K562 (cell line): ENCODE results near the gene SYDE1. TPM values are rescaled to one million over a fixed set of nuclear protein-coding genes. Genes with fewer than 3 reads are reported as not detected.

Experiments
- ATAC-seq: fragments of 200-7000 bp; cut with Tn5 transposase; 3 replicates; pipeline ENCODE4 v1.9.1; 2020; ENCODE audit warnings: moderate library complexity
- BruUV-seq: library from RNA; stranded (reverse); fragments of 400-500 nt; replicated peaks from 2 replicates; lab custom pipeline; 2021; lab: Mats Ljungman, UMichigan
- CTCF ChIA-PET: fragments of 300-600 bp; formaldehyde crosslinking; extraction: SDS; loops from one replicate; lab custom pipeline; 2021; ENCODE audit warnings: low intra/inter-chr PET ratio; lab: Yijun Ruan, JAX
- POLR2A ChIA-PET: fragments of 300-600, 350-650 bp; sonication (Branson Sonifier 250); formaldehyde crosslinking; extraction: SDS; loops from one replicate; lab custom pipeline; 2021; ENCODE audit warnings: antibody characterized with exemption, inconsistent platforms; lab: Yijun Ruan, JAX
- DNase-seq, 4 experiments: peaks; one replicate each; pipeline versions ENCODE4 v3.0.0 to v3.0.0-alpha.2; 2011 to 2018; ENCODE audit warnings: low spot score in 3 of 4, mixed read lengths in 3 of 4; ENCODE audit errors: extremely low read depth in 1 of 4
- FAIRE-seq: peaks from 2 replicates; lab custom pipeline; 2011; peaks lifted over from hg19 to GRCh38; lab: Jason Lieb, UNC
- H2AFZ ChIP-seq: 2 replicates; pipeline ENCODE4 v1.6.0; 2011; ENCODE audit warnings: low read depth, low read length, control low read depth, inconsistent platforms
- H3K27ac ChIP-seq: fragments of 200-600 bp; 3 replicates; pipeline ENCODE4 v1.8.0; 2011; ENCODE audit warnings: low read depth, mild to moderate bottlenecking, control low read depth, inconsistent platforms, low read length, moderate library complexity, mixed read lengths; ENCODE audit errors: extremely low read depth
- H3K27me3 ChIP-seq, 2 experiments: fragments of 300-600 bp in 1 of 2; 2 replicates in 1 of 2; 3 replicates in 1 of 2; pipeline versions ENCODE4 v1.6.0 to v1.8.0; 2011; ENCODE audit warnings: inconsistent platforms in 2 of 2, low read length in 2 of 2, mild to moderate bottlenecking in 1 of 2, mixed read lengths in 1 of 2, moderate library complexity in 1 of 2; ENCODE audit not compliant: control insufficient read depth in 2 of 2, insufficient read depth in 2 of 2
- H3K36me3 ChIP-seq: fragments of 300-600 bp; 3 replicates; pipeline ENCODE4 v1.8.0; 2011; ENCODE audit warnings: mild to moderate bottlenecking, low read length, inconsistent platforms; ENCODE audit not compliant: control insufficient read depth, insufficient read depth
- H3K4me1 ChIP-seq, 2 experiments: fragments of 200-600 bp in 1 of 2; replicated peaks in 1 of 2; 2 replicates in 1 of 2; 3 replicates in 1 of 2; pipeline versions ENCODE4 v1.5.1 to v1.8.0; 2011; ENCODE audit warnings: inconsistent platforms in 2 of 2, low read length in 2 of 2, mild to moderate bottlenecking in 1 of 2, mixed read lengths in 1 of 2, moderate library complexity in 1 of 2; ENCODE audit not compliant: control insufficient read depth in 2 of 2, insufficient read depth in 2 of 2
- H3K4me2 ChIP-seq: 2 replicates; pipeline ENCODE4 v1.6.1; 2011; ENCODE audit warnings: low read length, control low read depth, inconsistent platforms, mixed read lengths; ENCODE audit not compliant: insufficient read depth
- H3K4me3 ChIP-seq: fragments of 200-600 bp; sonication (generic), shearing (Covaris generic); 2 replicates; pipeline ENCODE4 v1.5.1; 2016; ENCODE audit warnings: control low read depth, inconsistent platforms
- H3K79me2 ChIP-seq: fragments of 200-600 bp; 3 replicates; pipeline ENCODE4 v1.8.0; 2011; ENCODE audit warnings: low read length, inconsistent platforms; ENCODE audit not compliant: control insufficient read depth, insufficient read depth
- H3K9ac ChIP-seq, 2 experiments: 2 replicates each; pipeline versions ENCODE4 v1.6.0 to v1.6.1; 2011; ENCODE audit warnings: low read depth in 2 of 2, low read length in 2 of 2, control low read depth in 1 of 2, inconsistent platforms in 1 of 2, mild to moderate bottlenecking in 1 of 2, mixed read lengths in 1 of 2; ENCODE audit not compliant: insufficient read depth in 1 of 2
- H3K9me1 ChIP-seq: one replicate; pipeline ENCODE4 v1.6.0; 2011; ENCODE audit warnings: inconsistent platforms, mild to moderate bottlenecking, low read length, moderate library complexity; ENCODE audit not compliant: control insufficient read depth, insufficient read depth
- H3K9me3 ChIP-seq: replicated peaks from 2 replicates; pipeline ENCODE4 v1.5.1; 2011; ENCODE audit warnings: low read depth, low read length, inconsistent platforms; ENCODE audit not compliant: control insufficient read depth, insufficient read depth
- H4K20me1 ChIP-seq: replicated peaks from 2 replicates; pipeline ENCODE4 v1.6.1; 2011; ENCODE audit warnings: low read length, inconsistent platforms, mixed read lengths; ENCODE audit not compliant: control insufficient read depth, insufficient read depth
- KAT2B ChIP-seq: IDR thresholded peaks from one replicate; pipeline ENCODE4 v1.6.1; 2012; ENCODE audit warnings: low read depth, mild to moderate bottlenecking, control low read depth, inconsistent platforms, low read length, moderate library complexity
- MNT ChIP-seq, 2 experiments: fragments of 450-650 bp; conservative IDR thresholded peaks; 2 replicates each; pipeline ENCODE4 v1.6.1; 2017; ENCODE audit warnings: mild to moderate bottlenecking in 2 of 2, moderate library complexity in 2 of 2
- MTF1 ChIP-seq: fragments of 250-450 bp; sonication (Bioruptor Pico); IDR thresholded peaks from 2 replicates; pipeline ENCODE4 v1.9.0; 2021; ENCODE audit warnings: moderate library complexity, mild to moderate bottlenecking, inconsistent platforms, borderline replicate concordance
- SOX6 ChIP-seq: fragments of 450-650 bp; IDR thresholded peaks from 2 replicates; pipeline ENCODE4 v1.6.1; 2014; ENCODE audit warnings: mild to moderate bottlenecking
- SPI1 ChIP-seq: IDR thresholded peaks from 2 replicates; pipeline ENCODE4 v1.6.1; 2011; ENCODE audit warnings: low read depth, low read length, control low read depth, borderline replicate concordance
- WGBS: fragments of 100-300 bp; shearing (Covaris generic); methylation state at CpG from one replicate; pipeline ENCODE4 v1.1.6; 2016; ENCODE audit warnings: low coverage, mixed read lengths; ENCODE audit not compliant: insufficient coverage; ENCODE audit errors: missing lambda C conversion rate; 5-methylcytosine and 5-hydroxymethylcytosine counted together
- in situ Hi-C: fragments of 300-500 bp; cut with MboI; formaldehyde crosslinking; loops from 4 replicates; pipeline ENCODE4 v1.15.0; 2018; ENCODE audit warnings: inconsistent platforms, mixed read lengths
- intact Hi-C: fragments of 100-400 bp; cut with micrococcal nuclease; formaldehyde crosslinking; loops from 2 replicates; pipeline ENCODE4 v1.14.2; 2022
- polyA plus RNA-seq, 8 experiments: library from polyadenylated mRNA; depleted of rRNA in 4 of 8; stranded (reverse) in 5 of 8; unstranded in 3 of 8; fragments of >200 nt; fragmentation: Nextera tagmentation in 2 of 8; fragmentation: Illumina TruSeq in 1 of 8; extraction: Ambion mirVana in 2 of 8; extraction: Trizol in 1 of 8; gene quantifications; 2 replicates each; pipeline versions ENCODE4 v1.2.1 to v1.2.3, GENCODE V29; 2011 to 2014; ENCODE audit warnings: inconsistent platforms in 1 of 8, missing spikeins in 1 of 8
- total RNA-seq, 7 experiments: library from RNA; depleted of rRNA in 6 of 7; stranded (reverse); fragments of >200 nt in 6 of 7; fragmentation: Illumina TruSeq in 2 of 7; extraction: Trizol in 2 of 7; gene quantifications; 2 replicates each; pipeline versions ENCODE4 v1.2.1 to v1.2.3, GENCODE V29; 2011 to 2021; ENCODE audit warnings: low replicate concordance in 1 of 7

SYDE1 gene
- total and polyA plus RNA-seq, 9 of the 15 experiments (the other 6 are each of a cell fraction or from before 2014, with no cell fraction given): 0.04 TPM; not detected in 8

GRCh38 chr19:15118248-15118647 lies 11.0 kb downstream of the SYDE1 start:
- CTCF ChIA-PET: no interaction called here

More at GRCh38 chr19:15118248-15118647, 11.0 kb downstream of the SYDE1 start:
- no peaks in the 10 kb centered on the region for H3K27me3 ChIP-seq
- H2AFZ ChIP-seq: no peak overlapping the region
- BruUV-seq: no TSS peak
- no peaks in the 10 kb centered on the region for H4K20me1 ChIP-seq
- DNase-seq (no peak), ATAC-seq (no peak), FAIRE-seq (no peak)
- H3K79me2 ChIP-seq: no peaks in the 10 kb centered on the region
- in situ Hi-C loops (no loop called here), intact Hi-C loops (no loop called here)
- WGBS: 50% methylated on average over 1 of the region's 2 CpGs
- H3K27ac ChIP-seq: no peak overlapping the region
- H3K9me1 ChIP-seq: no peaks in the 10 kb centered on the region
- H3K4me2 ChIP-seq: no peak overlapping the region
- TF ChIP-seq KAT2B (no peak), MNT (conservative IDR thresholded peaks at IDR 0.05) (no peak), SPI1 (no peak), MTF1 (CRISPR knock-in tag) (no peak), SOX6 (no peak)
- H3K4me1 ChIP-seq: peaks cover 0 to 12% of the 10 kb centered on the region in 2 experiments; a peak in 2 of 5 replicates
- H3K9me3 ChIP-seq: no peaks in the 10 kb centered on the region; the same call in 1 of the 2 replicates
- POLR2A ChIA-PET: interaction anchor here (0.6 kb wide), 1 partner anchor 396 kb away, joined by 3 read pairs; no protein-coding TSS in a partner anchor
- no peak overlapping the region for H3K9ac ChIP-seq
- H3K36me3 ChIP-seq: peaks cover 41% of the 10 kb centered on the region; the same call in 2 of the 3 replicates
- H3K4me3 ChIP-seq: no peak overlapping the region
